ENCODE data around the gene BRD8. TPM values are rescaled to one million over a fixed set of nuclear protein-coding genes. Genes with fewer than 3 reads are reported as not detected.

Gene BRD8
- total RNA-seq, 1 donor from 2014 or later = 62.3 TPM

DNA sequence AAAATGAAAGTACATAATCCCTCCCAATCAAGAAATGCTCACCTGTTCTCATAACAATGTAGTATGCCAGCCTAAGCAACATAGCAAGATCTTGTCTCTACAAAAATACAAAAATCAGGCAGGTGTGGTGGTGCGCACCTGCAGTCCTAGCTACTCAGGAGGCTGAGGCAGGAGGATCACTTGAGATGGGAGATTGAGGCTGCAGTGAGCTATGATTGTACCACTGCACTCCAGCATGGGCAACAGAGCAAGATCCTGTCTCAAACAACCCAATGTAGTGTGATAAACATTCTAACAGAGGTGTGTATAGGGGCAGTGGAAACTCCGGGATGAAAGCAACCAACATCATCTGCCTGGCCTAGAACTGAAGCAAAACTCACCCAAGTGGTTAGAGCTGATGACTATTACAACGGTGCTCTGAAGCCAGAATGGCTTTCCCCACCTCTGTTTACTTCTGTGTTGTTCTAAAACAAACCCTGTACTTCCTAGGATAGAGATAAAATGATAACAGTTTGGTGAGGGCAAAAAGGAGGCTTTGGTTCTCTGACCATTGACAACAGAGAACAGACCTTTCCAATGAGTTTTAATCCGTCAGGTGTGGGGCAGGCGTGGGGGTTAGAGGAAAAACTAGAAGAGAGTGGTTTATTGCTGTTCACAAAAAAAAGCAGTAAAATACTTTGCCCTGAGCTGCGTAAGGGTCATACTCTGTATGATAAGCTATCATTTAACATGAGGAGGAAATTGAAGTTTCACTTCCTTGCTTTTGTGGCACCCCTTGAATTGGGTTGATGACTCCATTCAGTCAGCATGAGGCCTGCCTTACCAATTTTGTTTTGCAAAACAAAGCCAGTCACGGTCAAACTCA, 75.7 kb downstream of the BRD8 start:
- H3K27me3 Mint-ChIP-seq (ENCODE audit: unreplicated experiment) = peaks cover 4% of the 10 kb centered on the region
- H3K4me3 Mint-ChIP-seq (ENCODE audit: unreplicated experiment) = no peak overlapping the region
- peaks cover 1% of the 10 kb centered on the region for H3K9me3 Mint-ChIP-seq (ENCODE audit: unreplicated experiment)
- no peaks in the 10 kb centered on the region for H3K4me1 Mint-ChIP-seq (ENCODE audit: low read depth, unreplicated experiment)
- H3K36me3 Mint-ChIP-seq (ENCODE audit: unreplicated experiment) = peaks cover 8% of the 10 kb centered on the region
- TF ChIP-seq, protein P1, sequence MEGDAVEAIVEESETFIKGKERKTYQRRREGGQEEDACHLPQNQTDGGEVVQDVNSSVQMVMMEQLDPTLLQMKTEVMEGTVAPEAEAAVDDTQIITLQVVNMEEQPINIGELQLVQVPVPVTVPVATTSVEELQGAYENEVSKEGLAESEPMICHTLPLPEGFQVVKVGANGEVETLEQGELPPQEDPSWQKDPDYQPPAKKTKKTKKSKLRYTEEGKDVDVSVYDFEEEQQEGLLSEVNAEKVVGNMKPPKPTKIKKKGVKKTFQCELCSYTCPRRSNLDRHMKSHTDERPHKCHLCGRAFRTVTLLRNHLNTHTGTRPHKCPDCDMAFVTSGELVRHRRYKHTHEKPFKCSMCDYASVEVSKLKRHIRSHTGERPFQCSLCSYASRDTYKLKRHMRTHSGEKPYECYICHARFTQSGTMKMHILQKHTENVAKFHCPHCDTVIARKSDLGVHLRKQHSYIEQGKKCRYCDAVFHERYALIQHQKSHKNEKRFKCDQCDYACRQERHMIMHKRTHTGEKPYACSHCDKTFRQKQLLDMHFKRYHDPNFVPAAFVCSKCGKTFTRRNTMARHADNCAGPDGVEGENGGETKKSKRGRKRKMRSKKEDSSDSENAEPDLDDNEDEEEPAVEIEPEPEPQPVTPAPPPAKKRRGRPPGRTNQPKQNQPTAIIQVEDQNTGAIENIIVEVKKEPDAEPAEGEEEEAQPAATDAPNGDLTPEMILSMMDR (IDR thresholded peaks at IDR 0.05; ENCODE audit: partially characterized antibody, unreplicated experiment) = no peak
- no peak overlapping the region for H3K27ac Mint-ChIP-seq (ENCODE audit: unreplicated experiment)
- no peak for DNase-seq

DNA sequence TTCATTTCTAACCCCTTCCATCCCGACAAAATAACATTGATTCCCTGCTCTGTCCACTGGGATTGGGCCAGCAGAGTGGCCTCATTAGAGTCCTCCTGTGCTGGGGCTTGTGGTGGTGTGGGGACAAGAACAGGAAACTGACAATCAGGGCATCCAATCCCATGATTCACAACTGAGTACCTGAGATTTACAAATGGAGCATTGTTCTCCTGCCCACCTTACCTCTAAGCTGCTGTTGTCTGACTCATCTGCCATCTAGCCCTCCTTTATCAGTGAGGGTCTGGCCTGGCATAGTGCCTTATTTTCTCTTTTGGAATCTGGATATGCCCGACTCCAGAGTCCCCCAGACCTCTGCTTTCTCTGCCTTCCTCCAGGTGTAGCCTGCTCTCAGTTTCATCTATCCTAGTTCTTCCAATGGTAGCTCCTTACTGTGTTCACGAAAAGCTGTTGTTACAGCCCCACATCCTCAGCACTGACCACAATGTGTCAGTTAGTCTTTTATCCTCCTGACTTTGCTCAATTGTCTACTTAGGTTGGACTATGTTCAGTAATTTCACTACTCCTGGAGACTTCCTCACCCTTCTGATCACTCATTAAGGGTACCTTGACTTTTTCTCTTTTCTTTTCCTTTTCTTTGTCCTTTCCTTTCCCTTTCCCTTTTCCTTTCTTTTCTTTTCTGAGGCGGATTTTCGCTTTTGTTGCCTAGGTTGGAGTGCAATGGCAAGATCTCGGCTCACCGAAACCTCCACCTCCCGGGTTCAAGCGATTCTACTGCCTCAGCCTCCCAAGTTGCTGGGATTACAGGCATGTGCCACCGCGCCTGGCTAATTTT, 81.2 kb downstream of the BRD8 start:
- Mint-ChIP-seq H3K4me3 (ENCODE audit: unreplicated experiment) (peak overlapping the region; percentile 31), H3K36me3 (ENCODE audit: unreplicated experiment) (peaks cover 17% of the 10 kb centered on the region), H3K27me3 (ENCODE audit: unreplicated experiment) (peaks cover 15% of the 10 kb centered on the region), H3K27ac (ENCODE audit: unreplicated experiment) (no peak overlapping the region), H3K4me1 (ENCODE audit: low read depth, unreplicated experiment) (no peaks in the 10 kb centered on the region), H3K9me3 (ENCODE audit: unreplicated experiment) (peaks cover 1% of the 10 kb centered on the region)
- TF ChIP-seq, protein P1 (IDR thresholded peaks at IDR 0.05; ENCODE audit: partially characterized antibody, unreplicated experiment) = no peak
- no peak for DNase-seq

DNA sequence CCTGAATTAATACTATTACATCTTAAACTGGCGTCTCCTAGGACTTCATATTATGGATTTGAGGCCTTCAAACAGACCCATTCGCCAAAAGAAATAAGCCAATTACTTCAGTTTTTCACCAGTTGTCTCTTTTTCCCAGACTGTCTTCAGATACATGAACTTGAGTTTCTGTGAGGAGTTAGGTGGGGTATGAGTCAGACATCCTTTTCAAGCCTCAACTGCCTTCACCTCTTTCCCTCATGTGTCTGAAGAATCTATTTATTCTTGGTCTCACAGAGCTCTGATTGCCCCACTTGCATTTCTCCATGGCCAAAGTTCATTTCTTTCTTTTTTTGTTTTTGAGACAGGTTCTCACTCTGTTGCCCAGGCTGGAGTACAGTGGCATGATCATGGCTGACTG, 82.1 kb downstream of the BRD8 start:
- TF ChIP-seq, protein P1 (IDR thresholded peaks at IDR 0.05; ENCODE audit: partially characterized antibody, unreplicated experiment) = no peak
- H3K27me3 Mint-ChIP-seq (ENCODE audit: unreplicated experiment) = peaks cover 15% of the 10 kb centered on the region

DNA sequence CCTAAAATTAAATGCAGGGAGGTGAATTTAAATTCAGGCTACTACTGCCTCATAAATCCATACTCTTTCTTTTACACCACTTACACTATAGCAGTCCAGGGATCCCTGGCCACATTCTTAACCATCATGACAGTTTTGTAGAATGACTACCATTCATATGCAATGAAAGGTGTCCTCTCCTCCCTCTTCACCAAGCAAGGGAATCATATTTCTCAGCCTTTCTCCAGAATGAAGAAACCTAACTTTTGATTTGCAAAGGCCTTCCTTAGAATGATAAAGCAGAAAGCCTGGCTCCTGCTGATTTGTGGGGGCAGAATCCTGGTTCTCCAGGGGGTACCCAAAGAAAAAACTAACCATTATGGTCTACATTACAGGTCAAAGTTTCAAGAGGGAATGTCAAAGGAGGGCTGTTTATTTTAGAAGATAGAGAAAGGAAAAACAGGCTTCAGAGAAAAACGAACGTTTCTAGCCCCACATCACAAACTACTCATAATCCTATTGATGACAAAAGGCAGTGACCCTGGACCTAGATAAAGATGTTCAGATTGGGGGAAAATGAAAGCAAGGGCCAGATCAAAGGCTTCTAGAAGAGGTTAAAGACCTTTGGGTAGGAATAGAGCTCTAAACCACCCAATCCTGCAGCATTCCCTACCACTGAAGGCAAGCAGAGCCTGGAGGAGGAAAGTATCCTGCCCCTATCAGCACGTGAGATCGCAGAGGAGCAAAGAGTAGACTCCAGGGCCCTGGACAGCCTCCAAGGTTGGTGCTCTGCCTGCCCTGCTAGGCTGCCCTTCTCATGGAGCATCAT, 83.1 kb downstream of the BRD8 start:
- H3K4me1 Mint-ChIP-seq (ENCODE audit: low read depth, unreplicated experiment) = no peaks in the 10 kb centered on the region

More for the DNA sequence above, 82.1 kb downstream of the BRD8 start:
- Mint-ChIP-seq H3K9me3 (ENCODE audit: unreplicated experiment) (peaks cover 1% of the 10 kb centered on the region), H3K36me3 (ENCODE audit: unreplicated experiment) (peaks cover 17% of the 10 kb centered on the region), H3K4me3 (ENCODE audit: unreplicated experiment) (no peak overlapping the region), H3K27ac (ENCODE audit: unreplicated experiment) (no peak overlapping the region), H3K4me1 (ENCODE audit: low read depth, unreplicated experiment) (no peaks in the 10 kb centered on the region)
- DNase-seq = no peak

More for the DNA sequence above, 83.1 kb downstream of the BRD8 start:
- Mint-ChIP-seq H3K36me3 (ENCODE audit: unreplicated experiment) (peaks cover 17% of the 10 kb centered on the region), H3K4me3 (ENCODE audit: unreplicated experiment) (no peak overlapping the region), H3K27me3 (ENCODE audit: unreplicated experiment) (peaks cover 20% of the 10 kb centered on the region), H3K9me3 (ENCODE audit: unreplicated experiment) (peaks cover 2% of the 10 kb centered on the region), H3K27ac (ENCODE audit: unreplicated experiment) (no peak overlapping the region)
- TF ChIP-seq, protein P1 (IDR thresholded peaks at IDR 0.05; ENCODE audit: partially characterized antibody, unreplicated experiment) = no peak
- DNase-seq = no peak

Data from glutamatergic neuron (in vitro differentiated cells).